ENCODE data around the gene NINJ2. TPM values are rescaled to one million over a fixed set of nuclear protein-coding genes. Genes with fewer than 3 reads are reported as not detected.

The NINJ2 gene
- total and polyA plus RNA-seq, 9 donors: 0.48 to 3.4 (median 1.4) TPM; not detected in 2

- no peaks in the 10 kb centered on the region for H3K4me1 ChIP-seq (ENCODE audit: insufficient read depth)
- H3K27ac ChIP-seq: no peak overlapping the region
- WGBS, 3 donors: 65 to 72% (median 67%) methylated on average over 4 of the region's 4 CpGs
- no peak for TF ChIP-seq EP300 (IDR thresholded peaks at IDR 0.05)
- TF ChIP-seq, protein P1, sequence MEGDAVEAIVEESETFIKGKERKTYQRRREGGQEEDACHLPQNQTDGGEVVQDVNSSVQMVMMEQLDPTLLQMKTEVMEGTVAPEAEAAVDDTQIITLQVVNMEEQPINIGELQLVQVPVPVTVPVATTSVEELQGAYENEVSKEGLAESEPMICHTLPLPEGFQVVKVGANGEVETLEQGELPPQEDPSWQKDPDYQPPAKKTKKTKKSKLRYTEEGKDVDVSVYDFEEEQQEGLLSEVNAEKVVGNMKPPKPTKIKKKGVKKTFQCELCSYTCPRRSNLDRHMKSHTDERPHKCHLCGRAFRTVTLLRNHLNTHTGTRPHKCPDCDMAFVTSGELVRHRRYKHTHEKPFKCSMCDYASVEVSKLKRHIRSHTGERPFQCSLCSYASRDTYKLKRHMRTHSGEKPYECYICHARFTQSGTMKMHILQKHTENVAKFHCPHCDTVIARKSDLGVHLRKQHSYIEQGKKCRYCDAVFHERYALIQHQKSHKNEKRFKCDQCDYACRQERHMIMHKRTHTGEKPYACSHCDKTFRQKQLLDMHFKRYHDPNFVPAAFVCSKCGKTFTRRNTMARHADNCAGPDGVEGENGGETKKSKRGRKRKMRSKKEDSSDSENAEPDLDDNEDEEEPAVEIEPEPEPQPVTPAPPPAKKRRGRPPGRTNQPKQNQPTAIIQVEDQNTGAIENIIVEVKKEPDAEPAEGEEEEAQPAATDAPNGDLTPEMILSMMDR (IDR thresholded peaks at IDR 0.05): no peak
- no peak for TF ChIP-seq POLR2A (IDR thresholded peaks at IDR 0.05)
- H3K4me3 ChIP-seq: no peak overlapping the region
- H3K36me3 ChIP-seq: no peaks in the 10 kb centered on the region
- no peaks in the 10 kb centered on the region for H3K27me3 ChIP-seq
- DNase-seq: no peak
- no peaks in the 10 kb centered on the region for H3K9me3 ChIP-seq
- intact Hi-C loops (cut with DNase I): no loop called here
Measured at GRCh38 chr12:684416-684815, 21.2 kb upstream of the NINJ2 start.

DNA sequence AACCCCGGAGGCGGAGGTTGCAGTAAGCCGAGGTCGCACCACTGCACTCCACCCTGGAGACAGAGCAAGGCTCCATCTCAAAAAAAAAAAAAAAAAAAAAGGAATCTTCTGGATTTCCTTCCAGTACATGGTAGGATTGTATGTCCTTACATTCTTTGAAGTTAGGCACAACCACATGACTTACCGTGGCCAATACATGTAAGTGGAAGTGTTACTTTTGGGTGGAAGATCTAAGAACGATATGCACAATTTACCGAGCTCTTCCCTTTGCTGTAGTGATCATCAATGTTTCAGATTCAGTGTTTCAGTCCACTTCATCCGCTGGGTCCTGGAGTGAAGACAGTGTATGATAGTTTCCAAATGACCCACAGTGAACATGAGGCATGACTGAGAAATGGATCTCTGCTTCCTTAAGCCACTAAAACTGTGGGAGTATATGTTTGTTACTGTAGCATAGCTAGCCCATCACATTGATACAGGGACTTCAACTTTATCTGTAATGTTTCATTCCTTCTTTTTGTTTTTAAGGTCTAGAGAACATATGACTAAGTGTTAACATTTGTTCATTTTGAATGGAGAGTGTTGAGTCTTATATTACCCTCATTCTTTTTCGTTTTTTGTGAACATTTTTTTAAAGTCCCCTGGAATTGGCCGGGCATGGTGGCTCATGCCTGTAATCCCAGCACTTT is 18.5 kb upstream of the NINJ2 start:
- H3K9me3 ChIP-seq: no peaks in the 10 kb centered on the region
- 89 to 92% (median 92%) methylated on average over 10 of the region's 10 CpGs for WGBS, 3 donors
- H3K4me1 ChIP-seq (ENCODE audit: insufficient read depth): no peaks in the 10 kb centered on the region
- no peak for DNase-seq
- no peak overlapping the region for H3K4me3 ChIP-seq
- TF ChIP-seq EP300 (IDR thresholded peaks at IDR 0.05): no peak
- H3K27ac ChIP-seq: no peak overlapping the region
- H3K27me3 ChIP-seq: no peaks in the 10 kb centered on the region
- intact Hi-C loops (cut with DNase I): no loop called here
- no peaks in the 10 kb centered on the region for H3K36me3 ChIP-seq

GRCh38 chr12:678747-679712 is 15.8 kb upstream of the NINJ2 start:
- Histone ChIP-seq H3K27ac (no peak overlapping the region), H3K9me3 (no peaks in the 10 kb centered on the region), H3K4me3 (no peak overlapping the region), H3K36me3 (no peaks in the 10 kb centered on the region), H3K27me3 (no peaks in the 10 kb centered on the region), H3K4me1 (ENCODE audit: insufficient read depth) (no peaks in the 10 kb centered on the region)
- intact Hi-C loops (cut with DNase I): no loop called here
- TF ChIP-seq EP300 (IDR thresholded peaks at IDR 0.05) (no peak), POLR2A (IDR thresholded peaks at IDR 0.05) (no peak)
- TF ChIP-seq, protein P1 (IDR thresholded peaks at IDR 0.05): no peak
- DNase-seq: no peak
- 86 to 90% (median 90%) methylated on average over 17 of the region's 17 CpGs for WGBS, 3 donors

DNA sequence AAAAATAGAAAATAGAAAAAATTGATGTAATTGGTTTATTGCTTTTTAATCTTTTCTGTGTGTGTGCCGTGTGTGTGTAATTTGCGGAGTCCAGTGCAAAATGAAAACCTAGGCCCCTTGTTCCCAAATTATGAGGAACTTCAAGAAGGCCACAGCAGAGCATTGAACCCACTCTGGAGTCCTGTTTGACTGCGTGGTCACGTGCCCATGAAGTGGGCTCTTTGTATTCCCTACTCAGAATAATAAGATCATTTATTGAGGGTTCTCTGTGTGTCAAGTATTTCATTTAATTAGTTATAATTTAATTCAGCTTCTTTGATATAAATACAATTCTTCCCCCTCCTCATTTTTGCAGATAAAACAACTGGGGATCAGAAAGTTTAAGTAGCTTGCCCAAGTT is 12.3 kb upstream of the NINJ2 start:
- no peak for DNase-seq
- intact Hi-C loops (cut with DNase I): no loop called here
- Histone ChIP-seq H3K36me3 (no peaks in the 10 kb centered on the region), H3K4me3 (no peak overlapping the region), H3K27ac (no peak overlapping the region), H3K9me3 (no peaks in the 10 kb centered on the region), H3K27me3 (no peaks in the 10 kb centered on the region), H3K4me1 (ENCODE audit: insufficient read depth) (no peaks in the 10 kb centered on the region)
- 95 to 97% (median 96%) methylated on average over 4 of the region's 4 CpGs for WGBS, 3 donors
- TF ChIP-seq, protein P1 (IDR thresholded peaks at IDR 0.05): no peak
- no peak for TF ChIP-seq EP300 (IDR thresholded peaks at IDR 0.05)
- TF ChIP-seq POLR2A (IDR thresholded peaks at IDR 0.05): no peak

Measured in ovary (tissue), 9 donors.